Measurements from ENCODE around the gene AGBL3.
"Not testable (repeated sequence)": the region's sequence is repeated elsewhere in the genome, so short reads cannot be mapped to it uniquely, and the experiment has no call there.

Gene AGBL3

DNA sequence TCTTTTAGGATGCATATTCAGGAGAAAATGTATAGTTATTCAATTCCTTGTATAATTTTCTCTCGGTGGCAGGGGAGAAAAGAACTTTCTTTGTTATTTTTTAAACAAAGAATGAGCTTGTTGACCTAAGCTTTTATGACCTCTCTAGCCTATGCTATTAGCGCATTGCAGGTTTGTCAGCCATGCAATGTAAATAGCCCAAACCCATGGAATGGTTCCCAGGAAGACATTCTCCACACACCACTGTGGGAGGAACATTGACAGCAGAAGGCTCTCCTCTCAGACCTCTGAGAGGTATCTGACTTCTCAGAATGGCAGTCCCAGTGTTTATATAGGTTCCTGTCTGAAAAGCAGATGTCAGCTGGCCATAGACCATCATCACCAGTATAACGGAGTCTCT, 19.6 kb upstream of the AGBL3 start:
- no peak for DNase-seq

DNA sequence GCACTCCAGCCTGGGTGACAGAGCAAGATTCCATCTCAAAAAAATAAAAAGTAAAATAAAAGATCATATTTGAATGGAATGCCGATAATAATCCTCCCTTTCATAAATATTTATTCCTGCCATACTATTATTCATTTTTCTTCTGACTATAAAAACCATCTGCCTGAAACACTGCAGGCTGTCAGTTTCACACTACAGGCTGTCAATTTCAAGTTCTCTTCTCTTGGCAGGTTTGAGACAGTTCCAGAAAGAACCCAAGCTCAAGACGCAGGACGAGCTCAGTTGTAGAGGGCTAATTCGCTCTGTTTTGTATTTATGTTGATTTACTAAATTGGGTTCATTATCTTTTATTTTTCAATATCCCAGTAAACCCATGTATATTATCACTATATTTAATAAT, 18.2 kb upstream of the AGBL3 start:
- DNase-seq, result no peak

DNA sequence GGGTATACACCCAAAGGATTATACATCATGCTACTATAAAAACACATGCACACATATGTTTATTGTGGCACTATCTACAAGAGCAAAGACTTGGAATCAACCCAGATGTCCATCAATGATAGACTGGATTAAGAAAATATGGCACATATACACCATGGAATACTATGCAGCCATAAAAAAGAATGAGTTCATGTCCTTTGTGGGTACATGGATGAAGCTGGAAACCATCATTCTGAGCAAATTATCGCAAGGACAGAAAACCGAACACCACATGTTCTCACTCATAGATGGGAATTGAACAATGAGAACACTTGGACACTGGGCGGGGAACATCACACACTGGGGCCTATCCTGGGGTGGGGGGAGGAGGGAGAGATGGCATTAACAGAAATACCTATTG, 4.7 kb upstream of the AGBL3 start:
- not testable (repeated sequence) for DNase-seq

DNA sequence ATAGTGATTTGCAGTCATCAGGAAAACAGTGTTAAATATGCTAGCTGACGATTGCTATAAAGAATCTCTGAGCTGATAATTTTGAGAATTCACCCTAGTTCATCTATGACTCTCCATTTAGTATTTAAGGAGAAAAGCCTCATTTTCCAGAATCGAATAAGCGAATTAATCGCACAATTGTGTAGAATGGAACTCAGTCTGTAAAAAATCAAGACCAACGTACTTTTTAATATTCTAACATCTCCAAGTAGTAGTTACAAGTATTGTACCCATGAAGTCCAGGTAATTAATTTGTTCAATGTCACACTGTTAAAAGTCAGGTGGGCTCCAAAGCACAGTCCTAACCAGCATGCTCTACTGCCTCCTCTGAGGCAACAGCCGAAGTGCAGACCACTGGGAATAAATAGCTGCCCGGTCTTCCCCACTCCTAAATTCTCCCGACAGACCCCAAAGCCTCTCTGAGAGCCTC, 380 bp upstream of the AGBL3 start:
- DNase-seq, result no peak

DNA sequence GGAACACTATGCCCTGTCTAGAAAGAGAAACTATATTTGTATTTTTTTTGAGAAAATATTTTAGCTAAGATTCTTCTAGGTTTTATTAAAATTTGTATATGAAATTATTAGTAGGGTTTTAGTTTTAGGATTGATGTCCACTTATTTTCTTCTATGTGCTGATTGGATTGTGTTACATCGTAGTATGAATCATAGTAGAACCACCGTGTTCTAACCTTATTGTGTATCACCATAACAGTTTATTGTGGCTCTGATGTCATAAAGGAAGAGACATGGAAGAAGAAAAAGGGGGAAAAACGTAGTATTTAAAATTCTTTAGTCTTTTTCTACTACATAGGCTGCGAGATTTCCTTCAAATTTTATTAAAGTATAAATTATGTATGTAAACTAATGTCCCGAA, 1.9 kb downstream of the AGBL3 start:
- no peak for DNase-seq

DNA sequence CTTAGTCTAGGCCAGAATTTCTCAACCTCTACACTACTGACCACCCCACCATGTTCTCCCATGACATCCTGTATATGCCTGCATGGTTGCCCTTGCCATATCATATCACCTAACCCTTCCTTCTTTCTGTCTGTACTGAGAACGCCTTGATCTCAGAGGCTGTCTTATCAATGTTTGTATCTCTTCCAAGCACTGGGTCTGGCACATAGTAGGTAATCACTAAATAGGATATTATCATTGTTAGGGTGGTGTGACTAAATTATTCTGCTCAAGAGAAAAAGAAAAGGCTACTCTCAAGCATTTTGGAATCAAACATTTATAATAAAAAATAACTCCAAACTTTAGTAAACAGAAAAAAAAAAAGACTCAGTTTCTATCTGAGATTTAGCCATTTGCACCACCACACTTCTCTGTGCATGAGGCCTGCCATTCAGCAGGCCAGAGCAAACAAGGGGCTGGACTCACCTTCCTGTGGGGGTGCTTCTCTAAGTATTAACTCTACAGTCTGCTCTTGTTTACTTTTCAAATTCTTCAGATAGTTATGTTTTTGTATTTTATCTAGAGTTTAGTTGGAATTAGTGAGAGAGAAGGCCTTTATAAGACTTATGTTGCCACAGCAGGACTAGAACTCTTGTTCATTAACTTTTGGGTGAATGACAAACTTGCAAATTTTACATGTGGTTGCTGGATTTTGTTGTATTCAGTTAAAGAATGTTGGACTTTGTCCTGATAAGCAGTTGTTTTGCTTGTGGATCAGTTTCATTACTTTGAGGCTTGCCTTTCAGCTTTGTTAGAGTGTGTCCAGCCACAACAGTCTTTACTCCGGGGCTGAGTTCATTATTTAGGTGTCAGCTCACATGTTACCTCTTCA, 5.4 kb downstream of the AGBL3 start:
- no peak for DNase-seq

DNA sequence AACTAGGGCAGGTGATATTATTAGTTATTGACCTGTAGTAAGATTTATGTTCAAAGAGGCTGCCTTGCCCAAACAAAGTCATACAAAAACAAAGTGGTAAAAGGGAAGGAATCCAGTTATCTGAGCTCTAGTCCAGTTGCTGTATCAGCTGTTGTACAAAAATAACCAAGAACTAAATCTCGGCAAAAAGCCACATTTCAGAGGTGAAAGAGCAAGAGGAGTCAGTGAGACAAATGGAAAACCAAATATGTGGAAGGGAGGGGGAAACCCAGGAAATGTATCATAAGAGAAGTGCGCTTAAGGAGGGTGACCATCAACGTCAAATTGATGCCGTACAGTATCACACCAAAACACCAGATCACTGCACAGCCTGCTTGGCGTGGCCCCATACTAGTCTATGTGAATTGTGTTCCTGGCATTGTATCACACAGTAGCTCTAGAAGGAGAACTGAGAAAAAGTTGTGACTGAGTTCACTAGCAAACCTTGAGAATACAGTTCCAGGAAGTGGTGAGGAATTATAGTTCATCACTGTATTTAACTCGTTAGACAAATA, 6.4 kb downstream of the AGBL3 start:
- DNase-seq, result no peak

DNA sequence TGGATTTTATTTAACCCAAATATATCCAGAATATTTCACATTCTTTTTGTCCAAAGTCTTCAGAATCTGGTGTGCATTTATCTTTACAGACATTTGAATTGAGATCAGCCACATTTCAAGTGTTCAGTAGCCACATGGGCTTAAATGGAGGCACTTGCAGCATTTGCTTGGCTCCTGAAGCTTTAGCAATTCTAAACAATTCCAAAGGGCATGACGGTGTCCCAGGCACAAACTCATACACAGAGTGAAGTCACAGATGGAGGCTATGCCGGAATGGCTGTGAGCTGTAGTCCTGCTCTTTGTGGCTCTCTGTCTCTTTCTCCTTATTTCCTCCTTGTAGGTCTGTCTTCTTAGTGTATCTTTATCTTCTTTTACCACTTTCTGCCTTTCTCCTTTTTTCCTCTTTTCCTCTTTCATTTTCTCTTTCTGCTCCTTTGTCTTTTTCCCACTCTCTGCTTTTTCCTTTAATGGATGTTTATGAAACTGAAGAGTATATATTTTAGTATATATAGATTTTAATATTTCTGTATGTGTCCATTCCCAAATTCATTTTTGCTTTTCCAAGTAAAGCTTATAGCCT, 7.7 kb downstream of the AGBL3 start:
- no peak for DNase-seq

DNA sequence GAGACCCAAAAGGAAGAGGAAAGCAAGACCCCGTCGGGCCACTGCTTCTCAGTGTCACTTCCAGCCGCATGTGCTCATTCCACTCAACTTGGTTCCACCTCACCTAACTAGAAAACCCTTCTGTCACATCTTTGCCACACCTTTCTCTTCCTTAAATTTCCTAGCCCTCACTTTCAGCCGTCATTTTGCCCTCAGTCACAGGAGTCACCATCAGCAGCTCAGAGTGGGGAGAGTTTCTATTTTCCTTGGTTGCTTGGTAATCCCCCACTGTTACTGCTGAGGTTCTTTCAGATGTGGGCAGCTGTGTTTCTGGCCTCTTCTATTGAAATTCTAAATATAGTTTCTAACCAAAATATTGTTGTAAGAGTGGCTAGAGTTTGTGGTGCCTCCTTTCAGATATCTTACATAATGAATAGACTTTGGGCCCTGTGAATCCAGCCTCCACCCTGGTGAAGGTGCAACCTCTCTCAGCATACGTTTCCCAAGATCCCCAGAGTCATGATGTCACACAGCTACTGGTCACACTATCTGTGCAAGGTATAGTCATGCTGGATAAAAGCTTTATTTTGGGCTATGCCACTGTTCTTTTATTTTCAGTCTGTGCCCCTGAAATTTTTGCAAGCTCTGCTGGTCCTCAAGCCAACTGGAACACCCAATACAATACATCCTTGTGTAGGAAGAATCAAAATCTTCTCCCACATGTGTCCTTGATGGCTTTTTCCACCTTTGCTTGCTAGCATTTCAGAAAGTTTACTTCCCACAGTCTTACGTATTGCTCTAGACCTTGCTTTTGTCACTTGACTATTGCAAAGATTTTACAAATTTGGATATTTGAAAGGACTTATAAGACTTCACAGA, 9.2 kb downstream of the AGBL3 start:
- no peak for DNase-seq

DNA sequence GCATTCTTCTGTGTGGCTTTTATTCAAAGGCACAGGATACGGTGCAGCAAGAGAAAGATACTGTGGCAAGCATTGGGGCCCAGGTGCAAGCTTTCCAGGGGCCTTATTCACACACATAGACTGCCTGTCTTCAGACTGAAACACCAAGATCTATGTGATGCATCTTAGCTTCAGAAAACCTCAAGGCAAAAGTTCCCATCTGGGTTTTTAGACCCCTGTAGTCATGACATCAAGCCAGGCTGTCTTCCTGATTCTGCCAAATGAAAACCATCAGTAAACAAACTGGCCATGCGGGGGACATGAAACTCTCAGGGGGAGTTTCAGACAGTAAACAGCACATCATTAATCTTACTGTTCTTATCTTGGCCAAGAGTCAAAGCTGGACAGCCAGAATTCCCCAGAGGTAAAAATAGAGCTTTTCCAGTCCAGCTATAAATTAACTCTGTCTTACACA, 9.8 kb downstream of the AGBL3 start:
- no peak for DNase-seq

DNA sequence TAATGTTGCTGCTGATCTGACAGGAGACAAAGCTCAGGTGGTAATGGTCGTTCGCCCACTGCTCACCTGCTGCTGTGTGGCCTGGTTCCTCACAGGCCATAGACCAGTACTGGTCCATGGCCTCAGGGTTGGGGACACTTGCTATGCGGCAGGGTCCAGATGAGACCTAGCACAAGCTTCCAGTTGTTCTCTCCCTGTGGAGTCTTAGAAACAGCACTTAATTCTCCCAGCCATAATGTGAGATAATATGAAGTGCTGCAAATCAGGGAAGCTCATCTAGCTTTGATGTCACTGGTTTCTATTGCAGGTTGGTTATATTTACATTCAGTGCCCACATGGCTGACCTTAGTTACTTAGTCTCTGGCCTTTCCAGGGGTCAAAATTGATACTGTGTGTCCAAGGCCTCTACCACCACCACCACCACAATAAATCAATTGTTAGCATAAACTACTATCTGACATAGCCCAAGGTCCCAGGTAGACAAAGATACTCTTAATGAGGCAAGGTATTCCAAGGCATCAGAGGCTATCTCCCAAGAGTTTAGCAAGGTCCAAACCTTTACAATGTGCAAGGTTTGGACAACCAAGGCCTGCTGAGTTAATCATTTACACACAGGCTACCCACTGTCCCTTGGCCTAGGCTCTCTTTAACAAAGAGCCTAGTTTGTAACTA, 11.0 kb downstream of the AGBL3 start:
- DNase-seq, result no peak

DNA sequence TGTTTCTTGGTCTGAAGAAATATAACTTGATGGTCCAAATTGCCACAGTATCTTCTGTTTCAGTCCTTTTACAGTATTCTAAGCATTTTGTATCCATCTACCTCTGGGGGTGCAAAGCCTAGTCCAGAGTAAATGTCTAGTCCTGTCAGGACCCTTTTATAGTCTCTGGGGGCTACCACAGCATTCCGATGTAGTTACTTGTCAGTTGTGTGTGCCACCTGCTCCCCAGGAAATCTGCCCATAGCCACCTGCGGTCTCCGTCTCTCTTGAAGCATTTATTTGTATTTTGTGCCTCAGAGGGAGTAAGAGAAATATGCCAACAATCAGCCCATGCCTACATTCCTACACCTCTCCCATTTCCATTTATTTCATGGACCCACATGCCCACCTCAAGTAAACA, 12.8 kb downstream of the AGBL3 start:
- DNase-seq, result no peak

DNA sequence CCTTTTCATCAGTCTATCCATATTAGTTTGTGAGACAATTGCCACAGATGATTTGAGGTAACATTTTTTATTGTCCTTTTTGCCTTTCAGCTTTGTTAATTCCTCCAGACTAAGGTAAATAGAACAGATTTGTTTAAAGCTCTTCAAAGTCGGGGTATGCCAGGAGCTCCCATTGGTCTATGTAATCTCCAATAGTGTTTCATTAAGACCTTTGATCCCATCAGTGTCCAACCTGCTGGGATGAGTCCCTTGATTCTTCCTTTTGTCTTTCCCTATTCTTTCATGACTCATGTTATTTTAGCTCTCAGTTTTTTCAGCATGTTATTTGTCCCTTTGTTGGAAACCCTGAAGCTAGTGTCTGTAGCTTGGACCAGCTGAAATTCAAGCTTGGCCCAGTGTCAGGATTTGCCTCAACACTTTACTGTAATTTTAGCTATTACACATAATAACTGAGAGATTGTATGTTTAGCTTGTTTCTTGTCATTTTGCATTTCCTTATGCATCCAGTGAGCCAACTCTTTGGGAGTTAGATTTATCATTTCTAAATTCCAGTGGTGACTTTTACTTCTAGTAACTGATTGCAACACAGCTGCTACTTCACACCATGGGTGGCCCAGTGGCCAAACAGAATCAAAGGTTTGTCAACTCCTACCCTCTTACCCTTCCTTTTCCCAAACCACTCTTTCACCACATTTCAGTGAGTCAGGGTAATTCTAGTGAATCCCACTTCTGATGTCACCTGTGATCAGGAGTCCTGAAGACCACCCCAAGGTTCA, 15.3 kb downstream of the AGBL3 start:
- peak; percentile 24 for DNase-seq

DNA sequence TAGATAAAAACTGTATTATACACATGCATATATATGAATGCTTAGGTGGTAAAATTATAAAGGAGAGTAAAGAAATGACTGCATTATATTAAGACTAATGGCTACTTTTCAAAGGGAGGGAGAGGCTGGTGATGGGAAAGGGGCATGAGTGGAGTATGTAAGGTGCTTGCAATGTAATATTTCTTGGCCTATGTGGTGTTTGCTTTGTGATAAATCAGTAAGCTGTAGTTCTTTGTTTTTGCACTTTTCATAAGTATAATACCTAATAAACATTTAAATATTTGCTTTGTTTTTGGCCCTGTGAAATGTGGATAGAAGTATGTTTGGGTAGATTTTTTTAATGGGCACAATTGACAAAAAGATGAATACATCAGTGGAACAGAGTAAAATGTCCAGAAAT, 25.9 kb downstream of the AGBL3 start:
- DNase-seq, result no peak

DNA sequence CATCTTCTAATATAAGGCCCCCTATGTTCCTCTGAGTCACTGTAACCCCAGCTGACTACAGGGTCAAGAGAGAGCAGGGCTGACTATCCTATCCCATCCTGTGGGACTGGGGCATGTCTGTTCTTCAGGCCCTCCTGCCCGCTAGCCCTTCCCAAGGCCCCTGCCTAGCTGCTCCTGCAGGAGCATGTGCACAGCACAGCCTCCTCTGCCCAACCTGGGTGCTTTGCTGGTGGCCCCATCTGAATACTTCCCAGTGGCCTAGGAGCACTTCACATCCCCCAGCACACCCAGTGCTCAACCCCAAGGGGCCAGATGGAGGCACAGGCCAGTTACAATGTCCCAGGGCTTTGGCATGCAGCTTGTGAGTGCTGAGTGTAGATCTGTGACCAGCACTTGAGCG, 37.3 kb downstream of the AGBL3 start:
- DNase-seq, result no peak

DNA sequence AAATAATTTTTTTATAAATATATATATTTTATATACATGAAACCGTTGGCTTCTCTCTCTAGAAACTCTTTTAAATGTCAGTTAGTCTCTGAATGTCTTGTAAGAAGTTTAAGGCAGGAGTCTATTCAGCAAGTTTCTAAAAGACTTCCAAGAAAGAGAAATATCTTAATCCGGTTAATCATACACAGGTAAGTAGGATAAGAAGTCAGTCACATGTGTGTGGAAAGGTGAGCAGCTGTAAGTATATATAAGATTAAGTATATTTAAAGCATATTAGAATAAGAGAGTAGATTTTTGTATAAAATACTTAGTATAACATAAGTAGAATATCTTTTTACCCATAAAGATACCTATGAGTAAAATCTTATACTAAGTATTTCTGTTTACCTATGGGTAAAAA, 48.9 kb downstream of the AGBL3 start:
- no peak for DNase-seq

DNA sequence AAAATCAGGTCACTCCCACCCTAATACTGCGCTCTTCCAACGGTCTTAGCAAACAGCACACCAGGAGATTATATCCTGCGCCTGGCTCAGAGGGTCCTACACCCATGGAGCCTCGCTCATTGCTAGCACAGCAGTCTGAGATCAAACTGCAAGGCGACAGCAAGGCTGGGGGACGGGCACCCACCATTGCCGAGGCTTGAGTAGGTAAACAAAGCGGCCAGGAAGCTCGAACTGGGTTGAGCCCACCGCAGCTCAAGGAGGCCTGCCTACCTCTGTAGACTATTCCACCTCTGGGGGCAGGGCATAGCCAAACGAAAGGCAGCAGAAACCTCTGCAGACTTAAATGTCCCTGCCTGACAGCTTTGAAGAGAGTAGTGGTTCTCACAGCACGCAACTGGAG, 80.7 kb downstream of the AGBL3 start:
- DNase-seq, result not testable (repeated sequence)

DNA sequence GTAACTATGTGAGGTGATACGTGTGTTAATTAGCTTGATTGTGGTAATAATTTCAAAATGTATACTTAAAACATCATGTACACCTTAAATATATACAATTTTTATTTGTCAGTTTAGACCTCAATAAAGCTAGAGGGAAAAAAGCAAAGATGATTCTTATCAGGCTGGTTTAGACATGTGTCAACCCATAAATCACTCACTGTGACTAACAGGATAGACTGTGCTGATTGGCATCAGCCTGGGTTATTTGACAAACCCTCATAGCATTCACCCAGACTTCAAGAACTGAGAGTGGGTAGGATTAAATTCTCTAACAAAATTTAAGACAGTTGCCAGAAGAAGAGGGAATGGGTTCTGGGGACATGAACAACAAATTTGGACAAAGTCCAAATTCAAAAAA, 87.8 kb downstream of the AGBL3 start:
- no peak for DNase-seq

DNA sequence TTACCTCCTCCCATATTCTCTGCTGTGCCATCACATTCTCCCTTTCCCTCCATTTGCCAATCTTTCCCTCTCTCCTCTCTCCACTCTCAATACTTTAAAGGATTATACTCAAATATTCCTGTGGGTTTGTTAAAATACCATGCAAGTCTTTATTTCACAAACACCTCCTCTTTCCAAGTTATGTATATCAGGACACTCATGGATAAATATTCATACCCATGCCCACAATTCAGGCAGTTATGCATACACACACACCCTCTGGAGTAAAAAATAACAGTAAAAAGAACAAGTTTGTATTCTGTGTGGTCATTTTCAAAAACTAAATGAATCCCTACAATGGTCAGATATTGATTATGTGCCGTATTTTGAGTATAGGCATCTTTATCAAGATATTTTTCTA, 88.2 kb downstream of the AGBL3 start:
- DNase-seq, result no peak

DNA sequence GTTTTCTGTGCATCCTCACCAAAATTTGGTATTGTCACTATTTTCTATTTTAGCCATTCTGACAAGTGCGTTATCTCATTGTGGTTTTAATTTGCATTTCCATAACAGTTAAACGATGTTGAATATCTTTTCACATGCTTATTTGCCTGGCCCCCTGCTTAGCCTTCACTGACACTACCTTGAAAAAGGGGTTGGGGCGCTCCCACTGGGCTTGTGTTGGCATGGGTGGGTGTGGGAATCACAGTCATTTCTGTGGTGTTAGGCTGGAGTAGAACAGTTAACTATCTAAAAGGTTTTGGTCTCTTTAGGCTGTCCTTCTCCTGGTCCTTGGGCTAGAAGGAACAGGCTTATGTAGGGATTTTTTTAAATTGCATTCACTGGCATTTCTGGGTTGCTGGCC, 89.4 kb downstream of the AGBL3 start:
- no peak for DNase-seq

DNA sequence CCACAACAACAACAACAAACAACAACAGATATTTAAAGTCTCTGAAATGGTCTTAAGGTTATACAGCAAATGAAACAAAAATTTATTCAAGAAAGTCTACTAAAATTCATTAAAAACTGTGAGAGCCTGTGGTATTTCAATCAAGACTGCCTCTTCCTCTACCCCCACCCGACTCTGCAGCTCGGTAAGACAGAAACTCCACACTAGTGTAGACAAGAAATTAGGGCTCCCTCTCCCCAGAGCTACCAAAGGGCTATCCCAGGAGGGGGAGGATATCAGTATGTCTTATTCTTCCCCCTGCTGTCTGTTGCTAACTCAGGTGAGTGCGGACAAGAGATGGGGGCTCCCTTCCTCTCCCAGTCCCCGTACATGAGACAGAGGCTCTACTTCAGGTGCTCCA, 90.6 kb downstream of the AGBL3 start:
- no peak for DNase-seq

DNA sequence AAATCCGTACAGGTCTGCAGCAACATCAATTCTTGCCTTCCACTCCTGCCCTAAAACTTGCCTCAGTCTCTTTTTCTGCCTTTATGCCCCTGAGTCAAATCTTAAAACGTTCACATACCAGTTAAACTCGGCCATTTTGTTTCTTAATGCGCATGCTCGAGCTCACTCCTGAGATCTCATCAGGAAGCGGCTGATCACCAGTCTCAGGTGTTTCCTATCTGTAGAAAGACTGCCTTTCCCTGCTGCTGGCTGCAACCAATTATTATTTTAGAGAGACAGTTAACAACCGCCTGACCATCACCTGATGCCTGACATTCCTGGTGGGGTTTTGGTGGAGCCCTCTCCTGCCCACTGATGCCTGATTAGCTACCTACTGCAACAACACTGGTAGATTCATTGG, 91.3 kb downstream of the AGBL3 start:
- no peak for DNase-seq

All from fibroblast of upper back skin (primary cell).